KG1 (cell line): Measurements from ENCODE around the gene ESPNL.
"Not testable (repeated sequence)": the region's sequence is repeated elsewhere in the genome, so short reads cannot be mapped to it uniquely, and the experiment has no call there.

Experiments
- DNase-seq: peaks from one replicate; lab custom pipeline; 2025; lab: John Stamatoyannopoulos, UW

The ESPNL gene

GRCh38 chr2:238114851-238115660 is 14.9 kb downstream of the ESPNL start:
- DNase-seq = no peak

GRCh38 chr2:238115709-238116108 is 15.6 kb downstream of the ESPNL start:
- not testable (repeated sequence) for DNase-seq

GRCh38 chr2:238116298-238117198 is 16.4 kb downstream of the ESPNL start:
- no peak for DNase-seq

GRCh38 chr2:238117199-238118154 is 17.3 kb downstream of the ESPNL start:
- no peak for DNase-seq

GRCh38 chr2:238119756-238120462 is 19.8 kb downstream of the ESPNL start:
- no peak for DNase-seq

- no peak for DNase-seq
Observed at GRCh38 chr2:238120463-238121298, 20.5 kb downstream of the ESPNL start.

GRCh38 chr2:238121511-238122286 is 21.6 kb downstream of the ESPNL start:
- no peak for DNase-seq

- no peak for DNase-seq
Observed at GRCh38 chr2:238122287-238123217, 22.4 kb downstream of the ESPNL start.

GRCh38 chr2:238123218-238123971 is 23.3 kb downstream of the ESPNL start:
- no peak for DNase-seq

- DNase-seq = no peak
Observed at GRCh38 chr2:238123991-238124470, 23.9 kb downstream of the ESPNL start.

- DNase-seq = no peak
Observed at GRCh38 chr2:238124488-238125126, 24.5 kb downstream of the ESPNL start.

- DNase-seq = no peak
Observed at GRCh38 chr2:238125127-238125885, 25.2 kb downstream of the ESPNL start.

GRCh38 chr2:238126338-238126737 is 26.2 kb downstream of the ESPNL start:
- DNase-seq = no peak

- no peak for DNase-seq
Observed at GRCh38 chr2:238126775-238127164, 26.6 kb downstream of the ESPNL start.

GRCh38 chr2:238127165-238128060 is 27.3 kb downstream of the ESPNL start:
- no peak for DNase-seq
